ENCODE results near the gene KAZN.

Gene KAZN

DNA sequence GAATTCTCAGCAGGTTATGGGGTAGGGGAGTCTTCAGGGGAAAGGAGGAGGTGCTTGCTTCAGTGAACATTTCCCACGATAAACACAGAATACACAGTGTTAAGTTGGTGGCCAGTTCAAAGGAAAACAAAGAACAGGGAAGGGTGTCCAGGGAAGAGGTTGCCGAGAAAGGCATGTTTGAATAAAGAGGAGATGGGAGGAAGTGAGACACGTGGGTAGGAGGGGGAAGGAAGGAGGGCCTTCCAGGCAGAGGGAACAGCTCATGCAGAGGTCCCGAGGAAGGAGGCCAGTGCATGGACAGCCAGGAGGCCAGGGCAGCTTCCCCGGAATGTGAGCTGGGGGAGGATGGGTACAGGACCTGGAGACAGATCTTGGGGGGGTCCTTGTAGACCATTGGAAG lies 424.7 kb downstream of the KAZN start:
- TF ChIP-seq, protein P1, sequence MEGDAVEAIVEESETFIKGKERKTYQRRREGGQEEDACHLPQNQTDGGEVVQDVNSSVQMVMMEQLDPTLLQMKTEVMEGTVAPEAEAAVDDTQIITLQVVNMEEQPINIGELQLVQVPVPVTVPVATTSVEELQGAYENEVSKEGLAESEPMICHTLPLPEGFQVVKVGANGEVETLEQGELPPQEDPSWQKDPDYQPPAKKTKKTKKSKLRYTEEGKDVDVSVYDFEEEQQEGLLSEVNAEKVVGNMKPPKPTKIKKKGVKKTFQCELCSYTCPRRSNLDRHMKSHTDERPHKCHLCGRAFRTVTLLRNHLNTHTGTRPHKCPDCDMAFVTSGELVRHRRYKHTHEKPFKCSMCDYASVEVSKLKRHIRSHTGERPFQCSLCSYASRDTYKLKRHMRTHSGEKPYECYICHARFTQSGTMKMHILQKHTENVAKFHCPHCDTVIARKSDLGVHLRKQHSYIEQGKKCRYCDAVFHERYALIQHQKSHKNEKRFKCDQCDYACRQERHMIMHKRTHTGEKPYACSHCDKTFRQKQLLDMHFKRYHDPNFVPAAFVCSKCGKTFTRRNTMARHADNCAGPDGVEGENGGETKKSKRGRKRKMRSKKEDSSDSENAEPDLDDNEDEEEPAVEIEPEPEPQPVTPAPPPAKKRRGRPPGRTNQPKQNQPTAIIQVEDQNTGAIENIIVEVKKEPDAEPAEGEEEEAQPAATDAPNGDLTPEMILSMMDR (IDR thresholded peaks at IDR 0.05; ENCODE audit: insufficient read depth, missing control alignments): no peak
- no peak for DNase-seq (ENCODE audit: insufficient read length, low spot score)
- FAIRE-seq: no peak

DNA sequence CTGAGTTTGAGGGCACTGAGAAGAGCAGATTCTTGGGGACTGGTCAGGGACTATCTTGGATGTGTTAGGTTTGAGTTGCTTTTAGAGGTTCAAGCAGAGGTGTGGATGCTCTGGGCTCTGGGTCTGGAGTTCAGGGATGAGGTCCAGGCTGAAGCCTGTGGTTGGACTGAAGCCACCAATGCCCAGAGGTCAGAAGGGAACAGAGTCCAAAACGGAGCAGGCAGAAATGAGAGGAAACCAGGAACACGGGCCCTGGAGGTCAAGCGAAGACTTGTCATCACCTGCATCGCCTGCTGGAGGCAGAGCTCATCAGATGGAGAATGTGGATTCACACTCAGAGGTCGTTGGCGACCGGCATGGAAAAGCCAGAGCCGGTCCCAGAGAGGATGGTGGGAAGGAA lies 425.5 kb downstream of the KAZN start:
- FAIRE-seq: no peak
- no peak for DNase-seq (ENCODE audit: insufficient read length, low spot score)
- TF ChIP-seq, protein P1 (IDR thresholded peaks at IDR 0.05; ENCODE audit: insufficient read depth, missing control alignments): no peak

DNA sequence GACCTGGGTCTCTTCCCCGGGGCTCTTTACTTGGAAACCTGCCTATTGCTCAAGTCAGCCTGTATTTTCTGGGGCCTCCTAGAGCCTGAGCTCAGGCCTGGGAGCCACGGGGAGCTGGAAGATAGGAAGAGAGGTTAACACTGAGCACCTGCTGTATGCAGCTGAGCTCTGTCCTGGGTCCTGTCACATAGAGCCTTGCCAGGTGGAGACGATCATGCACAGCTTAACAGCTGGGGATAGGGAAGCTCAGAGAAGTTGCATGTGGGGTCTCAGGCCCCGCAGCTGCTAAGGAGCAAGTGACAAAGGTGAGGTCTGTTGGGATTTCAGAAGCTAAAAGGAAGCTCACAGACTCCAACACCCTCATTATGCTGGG lies 427.6 kb downstream of the KAZN start:
- TF ChIP-seq, protein P1 (IDR thresholded peaks at IDR 0.05; ENCODE audit: insufficient read depth, missing control alignments): no peak
- no peak for FAIRE-seq
- DNase-seq (ENCODE audit: insufficient read length, low spot score): no peak

DNA sequence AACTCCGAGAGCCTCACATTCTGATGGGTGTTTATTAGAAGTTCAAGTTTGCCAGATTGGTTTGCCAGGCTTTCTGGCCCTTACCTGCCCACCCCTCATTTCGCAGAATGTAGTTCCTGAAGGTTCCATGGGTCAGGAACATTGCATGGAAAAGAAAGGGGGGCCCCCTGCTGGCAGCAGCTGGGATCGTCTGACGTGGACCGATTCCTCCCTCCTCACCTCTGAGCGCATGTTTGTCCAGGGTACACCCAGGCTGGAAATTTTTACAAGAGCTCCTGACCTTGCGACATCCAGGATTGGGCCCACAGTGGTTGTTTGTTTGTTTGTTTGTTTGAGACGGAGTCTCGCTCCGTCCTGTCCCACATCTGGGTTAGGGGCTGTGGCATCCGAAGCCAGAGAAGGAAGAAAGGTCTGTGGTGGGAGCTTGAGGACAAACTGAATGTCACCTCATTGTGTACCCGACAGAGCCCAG lies 429.1 kb downstream of the KAZN start:
- no peak for FAIRE-seq
- DNase-seq (ENCODE audit: insufficient read length, low spot score): no peak
- TF ChIP-seq, protein P1 (IDR thresholded peaks at IDR 0.05; ENCODE audit: insufficient read depth, missing control alignments): peak; percentile 72

DNA sequence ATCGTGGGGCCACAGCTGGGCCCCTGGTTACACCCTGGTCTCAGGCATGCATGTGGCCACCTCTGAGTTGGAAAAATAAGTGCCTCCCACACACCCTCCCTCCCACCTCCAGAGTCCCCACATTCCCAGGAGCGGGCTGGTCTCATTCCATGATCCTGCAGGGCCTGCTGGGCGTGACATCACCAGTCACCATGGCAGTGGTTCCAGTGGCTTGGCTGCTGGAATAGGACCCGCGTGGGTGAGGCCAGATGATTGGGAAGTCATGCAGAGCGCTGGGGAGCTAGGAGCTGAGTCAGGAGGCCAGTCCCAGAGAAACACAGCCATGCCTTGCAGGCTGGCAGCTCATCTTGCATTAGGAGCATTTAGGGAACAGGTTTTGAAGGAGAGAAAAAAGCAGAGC lies 429.6 kb downstream of the KAZN start:
- DNase-seq (ENCODE audit: insufficient read length, low spot score) (no peak), FAIRE-seq (no peak)
- TF ChIP-seq, protein P1 (IDR thresholded peaks at IDR 0.05; ENCODE audit: insufficient read depth, missing control alignments): no peak

DNA sequence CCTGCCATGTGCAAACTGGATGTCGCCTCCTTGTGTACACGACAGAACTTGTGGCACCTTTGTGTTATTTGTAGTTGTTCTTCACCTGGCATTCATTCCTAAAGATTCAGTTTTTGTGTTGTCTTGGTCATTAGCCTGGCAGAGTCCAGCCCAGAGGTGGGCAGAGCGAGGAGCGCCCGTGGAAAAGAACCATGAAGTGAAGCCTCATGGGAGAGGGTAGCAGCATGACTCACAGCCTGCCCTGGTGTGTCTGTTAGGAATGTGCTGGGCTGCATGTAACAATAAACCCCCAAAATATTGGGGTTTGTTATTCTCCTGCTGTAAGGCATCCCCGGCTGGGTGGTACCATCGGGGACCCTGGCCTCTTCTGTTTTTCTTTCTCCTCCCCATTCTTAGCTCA lies 430.1 kb downstream of the KAZN start:
- TF ChIP-seq, protein P1 (IDR thresholded peaks at IDR 0.05; ENCODE audit: insufficient read depth, missing control alignments): no peak
- DNase-seq (ENCODE audit: insufficient read length, low spot score): no peak
- FAIRE-seq: no peak

DNA sequence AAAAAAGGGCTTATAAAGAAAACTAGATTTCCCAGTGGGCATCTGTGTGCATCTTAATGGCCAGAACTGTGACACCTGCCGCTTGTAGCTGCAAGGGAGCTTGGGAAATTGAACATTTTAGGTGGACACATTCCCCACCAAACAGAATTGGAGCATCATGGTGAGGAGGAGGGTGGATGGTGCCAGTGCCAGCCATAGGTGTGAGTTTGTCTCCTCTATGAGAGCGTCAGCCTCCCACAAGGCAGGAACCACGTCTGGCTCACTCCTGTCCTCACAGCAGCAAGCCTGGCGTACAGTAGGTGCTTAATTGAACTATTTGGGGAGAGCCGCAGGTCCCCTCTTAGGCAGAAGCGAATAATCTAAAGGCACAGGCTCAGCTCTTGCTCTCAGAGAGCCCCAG lies 430.6 kb downstream of the KAZN start:
- DNase-seq (ENCODE audit: insufficient read length, low spot score) (no peak), FAIRE-seq (no peak)
- TF ChIP-seq, protein P1 (IDR thresholded peaks at IDR 0.05; ENCODE audit: insufficient read depth, missing control alignments): no peak
